GM23248 (cell line): ENCODE measurements around the gene HCN2.

ENCODE experiments used
- EZH2 ChIP-seq: fragments of 200-600 bp; sonication (generic); IDR thresholded peaks from 2 replicates; pipeline ENCODE4 v1.6.1; 2018; ENCODE audit warnings: antibody characterized with exemption, mild to moderate bottlenecking; ENCODE audit not compliant: insufficient read depth, poor library complexity, severe bottlenecking
- EZH2phosphoT487 ChIP-seq: fragments of 200-600 bp; sonication (generic); IDR thresholded peaks from 2 replicates; pipeline ENCODE4 v1.6.1; 2018; ENCODE audit warnings: antibody characterized with exemption, moderate library complexity, mild to moderate bottlenecking, low read depth; ENCODE audit not compliant: insufficient read depth

GRCh38 chr19:595326-596262, 5.9 kb downstream of the HCN2 start:
- TF ChIP-seq EZH2 (no peak), EZH2phosphoT487 (no peak)
